Measurements from ENCODE around the gene GPC6.

GRCh38 chr13:94120878-94121277 lies 894.3 kb downstream of the GPC6 start:
- no peak for TF ChIP-seq EZH2 (IDR thresholded peaks at IDR 0.05; ENCODE audit: borderline replicate concordance, low read length)
- no peak for TF ChIP-seq CTCF (IDR thresholded peaks at IDR 0.05; ENCODE audit: low read length)

Data from OCI-LY1 (cell line).